GM12878 (cell line): ENCODE results near the gene POFUT2. TPM values are rescaled to one million over a fixed set of nuclear protein-coding genes. Genes with fewer than 3 reads are reported as not detected.

Source experiments
- ATAC-seq: fragments of 200-7000 bp; cut with Tn5 transposase; 3 replicates; pipeline ENCODE4 v1.9.1; 2020; ENCODE audit warnings: mild to moderate bottlenecking, moderate library complexity
- BruUV-seq: library from RNA; stranded (reverse); fragments of 400-500 nt; replicated peaks from 2 replicates; lab custom pipeline; 2021; lab: Mats Ljungman, UMichigan
- CTCF ChIA-PET: fragments of 300-600 bp; sonication (Branson Sonifier 250); formaldehyde crosslinking; extraction: SDS; loops from one replicate; lab custom pipeline; 2021; ENCODE audit warnings: inconsistent platforms; lab: Yijun Ruan, JAX
- POLR2A ChIA-PET: fragments of 350-600 bp; formaldehyde crosslinking; extraction: SDS; loops from one replicate; lab custom pipeline; 2021; ENCODE audit warnings: inconsistent platforms; lab: Charles Lee
- RAD21 ChIA-PET: fragments of 300-600 bp; sonication (Branson Sonifier 250); formaldehyde crosslinking; loops from one replicate; lab custom pipeline; 2023; ENCODE audit warnings: antibody characterized with exemption; ENCODE audit not compliant: unreplicated experiment; lab: Charles Lee
- SMC1A ChIA-PET: fragments of 300-600 bp; sonication (Branson Sonifier 250); formaldehyde crosslinking; loops from one replicate; lab custom pipeline; 2023; ENCODE audit not compliant: unreplicated experiment, uncharacterized antibody; lab: Charles Lee
- DNase-seq: peaks from one replicate; pipeline ENCODE4 v3.0.0-alpha.2; 2011; ENCODE audit warnings: low read depth, low spot score
- FAIRE-seq: peaks from 3 replicates; lab custom pipeline; 2011; peaks lifted over from hg19 to GRCh38; lab: Jason Lieb, UNC
- H2AFZ ChIP-seq: 2 replicates; pipeline ENCODE4 v1.6.0; 2011; ENCODE audit warnings: low read depth, low read length, control low read depth; ENCODE audit not compliant: control insufficient read depth
- H3K27ac ChIP-seq: 2 replicates; pipeline ENCODE4 v1.5.1; 2011; ENCODE audit warnings: control low read depth; ENCODE audit not compliant: control insufficient read depth, insufficient read depth
- H3K27me3 ChIP-seq, 2 experiments: replicated peaks in 1 of 2; 2 replicates each; pipeline versions ENCODE4 v1.6.0 to v1.6.1; 2011; ENCODE audit warnings: low read length in 1 of 2; ENCODE audit not compliant: control insufficient read depth in 2 of 2, insufficient read depth in 2 of 2
- H3K36me3 ChIP-seq, 2 experiments: 2 replicates each; pipeline ENCODE4 v1.5.1; 2011; ENCODE audit warnings: low read length in 1 of 2; ENCODE audit not compliant: control insufficient read depth in 2 of 2, insufficient read depth in 2 of 2
- H3K4me1 ChIP-seq: 2 replicates; pipeline ENCODE4 v1.6.1; 2011; ENCODE audit warnings: mild to moderate bottlenecking, low read length, moderate library complexity, mixed read lengths; ENCODE audit not compliant: control insufficient read depth, insufficient read depth
- H3K4me2 ChIP-seq: 2 replicates; pipeline ENCODE4 v1.6.0; 2011; ENCODE audit warnings: control low read depth; ENCODE audit not compliant: control insufficient read depth, insufficient read depth
- H3K4me3 ChIP-seq: fragments of 200-600 bp; sonication (generic); 2 replicates; pipeline ENCODE4 v1.5.1; 2016
- H3K79me2 ChIP-seq: 2 replicates; pipeline ENCODE4 v1.6.0; 2011; ENCODE audit warnings: low read length; ENCODE audit not compliant: control insufficient read depth, insufficient read depth
- H3K9ac ChIP-seq: 2 replicates; pipeline ENCODE4 v1.8.0; 2011; ENCODE audit warnings: low read length, control low read depth, mixed read lengths; ENCODE audit not compliant: control insufficient read depth, insufficient read depth
- H3K9me3 ChIP-seq: replicated peaks from 3 replicates; pipeline ENCODE4 v1.5.1; 2011; ENCODE audit warnings: mild to moderate bottlenecking, low read length; ENCODE audit not compliant: control insufficient read depth, insufficient read depth
- H4K20me1 ChIP-seq: 2 replicates; pipeline ENCODE4 v1.6.0; 2011; ENCODE audit not compliant: control insufficient read depth, insufficient read depth
- BMI1 ChIP-seq: fragments of 450-650 bp; IDR thresholded peaks from 2 replicates; pipeline ENCODE4 v1.6.1; 2016; ENCODE audit warnings: mild to moderate bottlenecking, moderate library complexity, borderline replicate concordance
- KAT2A ChIP-seq: conservative IDR thresholded peaks from 2 replicates; pipeline ENCODE4 v1.6.1; 2011; ENCODE audit warnings: low read depth, low read length; ENCODE audit not compliant: control insufficient read depth
- KDM1A ChIP-seq: fragments of 200-600 bp; sonication (generic); IDR thresholded peaks from 2 replicates; pipeline ENCODE4 v1.6.1; 2016; ENCODE audit warnings: borderline replicate concordance
- MYB ChIP-seq: fragments of 150-350 bp; IDR thresholded peaks from 2 replicates; pipeline ENCODE4 v1.6.1; 2014; ENCODE audit warnings: mild to moderate bottlenecking, low read depth, low read length, borderline replicate concordance
- NR2C2 ChIP-seq: IDR thresholded peaks from 2 replicates; pipeline ENCODE4 v1.6.1; 2011; ENCODE audit warnings: borderline replicate concordance, low read depth; ENCODE audit not compliant: control insufficient read depth, insufficient read length
- PML ChIP-seq: IDR thresholded peaks from 2 replicates; pipeline ENCODE4 v1.6.1; 2012; ENCODE audit warnings: low read length, inconsistent platforms
- SMAD1 ChIP-seq: fragments of 450-650 bp; IDR thresholded peaks from 2 replicates; pipeline ENCODE4 v1.6.1; 2018; ENCODE audit warnings: mild to moderate bottlenecking, low read depth; ENCODE audit not compliant: partially characterized antibody
- ZSCAN29 ChIP-seq: fragments of 450-650 bp; IDR thresholded peaks from 2 replicates; pipeline ENCODE4 v1.6.1; 2017; ENCODE audit warnings: mild to moderate bottlenecking, moderate library complexity
- WGBS: methylation state at CpG from one replicate; pipeline ENCODE4 v1.1.6; 2016; ENCODE audit warnings: low lambda C conversion rate; ENCODE audit not compliant: insufficient replicate concordance, insufficient coverage; ENCODE audit errors: missing lambda C conversion rate; 5-methylcytosine and 5-hydroxymethylcytosine counted together
- in situ Hi-C: fragments of 300-500 bp; cut with MboI; formaldehyde crosslinking; loops from 9 replicates; pipeline ENCODE4 v1.14.3; 2018; ENCODE audit warnings: mixed read lengths
- intact Hi-C: fragments of 100-400 bp; cut with micrococcal nuclease; formaldehyde crosslinking; loops from one replicate; pipeline ENCODE4 v1.14.2; 2022; ENCODE audit not compliant: unreplicated experiment
- polyA plus RNA-seq, 11 experiments: library from polyadenylated mRNA; depleted of rRNA in 4 of 11; unstranded in 6 of 11; stranded (reverse) in 5 of 11; fragments of >200 nt; fragmentation: Nextera tagmentation in 4 of 11; fragmentation: Illumina TruSeq in 1 of 11; extraction: Ambion mirVana in 4 of 11; extraction: Trizol in 1 of 11; gene quantifications; 1 replicate in 1 of 11; 2 replicates in 10 of 11; pipeline versions ENCODE4 v1.2.1 to v1.2.3, GENCODE V29; 2011 to 2016; ENCODE audit warnings: inconsistent platforms in 2 of 11, missing spikeins in 2 of 11, low read depth in 1 of 11
- total RNA-seq, 4 experiments: library from RNA; depleted of rRNA in 3 of 4; stranded (reverse); fragments of >200 nt in 3 of 4; fragmentation: Illumina TruSeq in 1 of 4; extraction: Trizol in 1 of 4; gene quantifications; 2 replicates each; pipeline versions ENCODE4 v1.2.1 to v1.2.3, GENCODE V29; 2013 to 2021
- TF ChIP-seq, protein P1 (sequence below): fragments of 450-650 bp; IDR thresholded peaks from 2 replicates; pipeline ENCODE4 v1.6.1; 2016; ENCODE audit warnings: mild to moderate bottlenecking
- TF ChIP-seq, protein P2 (sequence below), 3 experiments: IDR thresholded peaks in 2 of 3; conservative IDR thresholded peaks in 1 of 3; 2 replicates each; pipeline ENCODE4 v1.5.1; 2011; ENCODE audit warnings: low read depth in 3 of 3, low read length in 3 of 3, mild to moderate bottlenecking in 3 of 3, control low read depth in 2 of 3, moderate library complexity in 2 of 3, inconsistent platforms in 1 of 3, mixed read lengths in 1 of 3; ENCODE audit not compliant: control insufficient read depth in 2 of 3, insufficient read depth in 1 of 3; ENCODE audit errors: extremely low read depth in 1 of 3

POFUT2 gene
- total and polyA plus RNA-seq, 10 of the 15 experiments (the other 5 are each of a cell fraction or from before 2014, with no cell fraction given): 1.2 to 15.1 (median 6.8) TPM

DNA sequence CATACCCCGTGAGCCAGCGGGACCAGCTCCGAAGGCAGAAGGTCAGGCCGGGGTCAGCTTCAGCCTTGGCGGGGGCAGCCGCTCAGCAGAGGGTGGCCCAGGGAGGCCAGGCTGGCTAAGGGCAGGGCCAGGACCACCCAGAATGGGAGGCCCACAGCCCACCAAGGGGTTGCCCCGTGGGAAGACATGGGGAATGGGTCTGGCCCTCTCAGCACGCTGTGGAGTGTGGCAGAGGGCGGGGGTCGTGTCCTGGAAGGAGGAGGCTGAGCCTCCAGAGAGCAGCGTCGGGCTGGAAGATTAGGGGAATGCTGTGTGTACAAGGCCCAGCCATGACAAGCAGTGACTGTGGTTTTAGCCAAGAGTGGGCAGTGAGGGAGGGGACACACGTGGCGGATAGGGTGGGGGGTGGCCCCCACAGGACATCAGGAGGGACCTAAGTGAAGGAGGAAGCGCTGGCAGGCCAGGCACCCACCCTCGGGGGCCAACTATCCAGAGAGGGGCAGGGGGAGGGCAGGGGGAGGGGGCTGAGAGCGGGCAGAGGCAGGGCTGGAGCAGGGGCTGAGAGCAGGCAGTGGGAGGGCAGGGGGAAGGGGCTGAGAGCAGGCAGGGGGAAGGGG lies 43.9 kb upstream of the POFUT2 start:
- SMC1A ChIA-PET: no interaction called here
- Histone ChIP-seq H3K4me2 (no peak overlapping the region), H3K4me1 (peaks cover 5% of the 10 kb centered on the region), H2AFZ (no peak overlapping the region), H3K36me3 (no peaks in the 10 kb centered on the region), H4K20me1 (no peaks in the 10 kb centered on the region), H3K27ac (no peak overlapping the region), H3K27me3 (no peaks in the 10 kb centered on the region; a peak in 1 of 4 replicates), H3K4me3 (no peak overlapping the region), H3K9ac (no peak overlapping the region), H3K9me3 (no peaks in the 10 kb centered on the region), H3K79me2 (no peaks in the 10 kb centered on the region)
- FAIRE-seq: no peak
- intact Hi-C loops (no loop called here), in situ Hi-C loops (no loop called here)
- no peak for ATAC-seq
- DNase-seq: no peak
- POLR2A ChIA-PET: no interaction called here
- CTCF ChIA-PET: interaction anchor here (0.6 kb wide), 1 partner anchor 192 kb away, joined by 3 read pairs; no protein-coding TSS in a partner anchor
- RAD21 ChIA-PET: no interaction called here
- 29% methylated on average over 16 of the region's 17 CpGs for WGBS
- BruUV-seq: no TSS peak
- TF ChIP-seq SMAD1 (no peak), PML (no peak), MYB (no peak), BMI1 (no peak), KAT2A (no peak), ZSCAN29 (no peak), NR2C2 (no peak), KDM1A (no peak)
- TF ChIP-seq, protein P1, sequence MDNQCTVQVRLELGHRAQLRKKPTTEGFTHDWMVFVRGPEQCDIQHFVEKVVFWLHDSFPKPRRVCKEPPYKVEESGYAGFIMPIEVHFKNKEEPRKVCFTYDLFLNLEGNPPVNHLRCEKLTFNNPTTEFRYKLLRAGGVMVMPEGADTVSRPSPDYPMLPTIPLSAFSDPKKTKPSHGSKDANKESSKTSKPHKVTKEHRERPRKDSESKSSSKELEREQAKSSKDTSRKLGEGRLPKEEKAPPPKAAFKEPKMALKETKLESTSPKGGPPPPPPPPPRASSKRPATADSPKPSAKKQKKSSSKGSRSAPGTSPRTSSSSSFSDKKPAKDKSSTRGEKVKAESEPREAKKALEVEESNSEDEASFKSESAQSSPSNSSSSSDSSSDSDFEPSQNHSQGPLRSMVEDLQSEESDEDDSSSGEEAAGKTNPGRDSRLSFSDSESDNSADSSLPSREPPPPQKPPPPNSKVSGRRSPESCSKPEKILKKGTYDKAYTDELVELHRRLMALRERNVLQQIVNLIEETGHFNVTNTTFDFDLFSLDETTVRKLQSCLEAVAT: no peak
- TF ChIP-seq, protein P2, sequence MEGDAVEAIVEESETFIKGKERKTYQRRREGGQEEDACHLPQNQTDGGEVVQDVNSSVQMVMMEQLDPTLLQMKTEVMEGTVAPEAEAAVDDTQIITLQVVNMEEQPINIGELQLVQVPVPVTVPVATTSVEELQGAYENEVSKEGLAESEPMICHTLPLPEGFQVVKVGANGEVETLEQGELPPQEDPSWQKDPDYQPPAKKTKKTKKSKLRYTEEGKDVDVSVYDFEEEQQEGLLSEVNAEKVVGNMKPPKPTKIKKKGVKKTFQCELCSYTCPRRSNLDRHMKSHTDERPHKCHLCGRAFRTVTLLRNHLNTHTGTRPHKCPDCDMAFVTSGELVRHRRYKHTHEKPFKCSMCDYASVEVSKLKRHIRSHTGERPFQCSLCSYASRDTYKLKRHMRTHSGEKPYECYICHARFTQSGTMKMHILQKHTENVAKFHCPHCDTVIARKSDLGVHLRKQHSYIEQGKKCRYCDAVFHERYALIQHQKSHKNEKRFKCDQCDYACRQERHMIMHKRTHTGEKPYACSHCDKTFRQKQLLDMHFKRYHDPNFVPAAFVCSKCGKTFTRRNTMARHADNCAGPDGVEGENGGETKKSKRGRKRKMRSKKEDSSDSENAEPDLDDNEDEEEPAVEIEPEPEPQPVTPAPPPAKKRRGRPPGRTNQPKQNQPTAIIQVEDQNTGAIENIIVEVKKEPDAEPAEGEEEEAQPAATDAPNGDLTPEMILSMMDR (IDR thresholded peaks at IDR 0.05 in 2 of 3, conservative IDR thresholded peaks at IDR 0.05 in 1 of 3; ENCODE audit: control insufficient read depth in 2 of 3, extremely low read depth in 1 of 3, insufficient read depth in 1 of 3, low read depth in 3 of 3, low read length in 3 of 3): no peak
